DMS153 treated with DMSO at 0.1 percent for 48 hours (cell line): Measurements from ENCODE around the gene KRTAP10-11.
"Not testable (repeated sequence)": the region's sequence is repeated elsewhere in the genome, so short reads cannot be mapped to it uniquely, and the experiment has no call there.

ENCODE experiments used
- DNase-seq: peaks from one replicate; lab custom pipeline; 2025; ENCODE audit not compliant: unreplicated experiment; lab: John Stamatoyannopoulos, UW

Gene KRTAP10-11, protein sequence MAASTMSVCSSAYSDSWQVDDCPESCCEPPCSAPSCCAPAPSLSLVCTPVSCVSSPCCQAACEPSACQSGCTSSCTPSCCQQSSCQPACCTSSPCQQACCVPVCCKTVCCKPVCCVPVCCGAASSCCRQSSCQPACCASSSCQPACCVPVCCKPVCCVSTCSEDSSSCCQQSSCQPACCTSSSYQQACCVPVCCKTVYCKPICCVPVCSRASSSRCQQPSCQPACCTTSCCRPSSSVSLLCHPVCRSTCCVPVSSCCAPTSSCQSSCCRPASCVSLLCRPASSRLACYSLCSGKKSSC

DNA sequence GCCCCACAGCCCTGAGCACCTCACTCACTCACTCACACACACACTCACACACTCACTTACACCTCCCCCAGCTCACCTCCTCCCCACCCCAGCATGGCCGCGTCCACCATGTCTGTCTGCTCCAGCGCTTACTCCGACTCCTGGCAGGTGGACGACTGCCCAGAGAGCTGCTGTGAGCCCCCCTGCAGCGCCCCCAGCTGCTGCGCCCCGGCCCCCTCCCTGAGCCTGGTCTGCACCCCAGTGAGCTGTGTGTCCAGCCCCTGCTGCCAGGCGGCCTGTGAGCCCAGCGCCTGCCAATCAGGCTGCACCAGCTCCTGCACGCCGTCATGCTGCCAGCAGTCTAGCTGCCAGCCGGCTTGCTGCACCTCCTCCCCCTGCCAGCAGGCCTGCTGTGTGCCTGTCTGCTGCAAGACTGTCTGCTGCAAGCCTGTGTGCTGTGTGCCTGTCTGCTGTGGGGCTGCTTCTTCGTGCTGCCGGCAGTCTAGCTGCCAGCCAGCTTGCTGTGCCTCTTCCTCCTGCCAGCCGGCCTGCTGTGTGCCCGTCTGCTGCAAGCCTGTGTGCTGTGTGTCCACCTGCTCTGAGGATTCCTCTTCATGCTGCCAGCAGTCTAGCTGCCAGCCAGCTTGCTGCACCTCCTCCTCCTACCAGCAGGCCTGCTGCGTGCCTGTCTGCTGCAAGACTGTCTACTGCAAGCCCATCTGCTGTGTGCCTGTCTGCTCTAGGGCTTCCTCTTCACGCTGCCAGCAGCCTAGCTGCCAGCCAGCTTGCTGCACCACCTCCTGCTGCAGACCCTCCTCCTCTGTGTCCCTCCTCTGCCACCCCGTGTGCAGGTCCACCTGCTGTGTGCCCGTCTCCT lies at the start of gene KRTAP10-11:
Gene KRTAP10-11 (plus strand): TSS at position 49 of the 856 bp plus-strand sequence. CDS start 45 bp downstream, at position 94.
- not testable (repeated sequence) for DNase-seq

DNA sequence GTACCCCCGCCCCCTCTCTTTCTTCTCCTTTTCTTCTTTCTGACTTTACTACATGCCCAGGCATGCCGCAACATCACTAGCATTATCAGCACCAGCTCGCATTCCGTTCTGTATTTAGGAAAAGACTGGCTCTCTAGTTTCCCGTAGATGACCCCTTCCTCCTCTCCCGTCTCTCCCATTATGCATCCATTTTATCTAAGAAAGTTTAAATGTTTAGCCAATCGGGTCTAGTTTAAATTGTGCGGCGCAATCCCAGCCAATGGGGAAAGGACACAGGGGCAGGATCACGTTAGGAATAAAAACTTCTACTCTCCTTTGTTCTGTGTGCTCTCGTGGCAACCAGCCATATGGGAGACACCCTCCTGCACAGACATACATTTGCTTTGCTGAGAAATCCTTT lies 48.2 kb upstream of the KRTAP10-11 start:
- no peak for DNase-seq

DNA sequence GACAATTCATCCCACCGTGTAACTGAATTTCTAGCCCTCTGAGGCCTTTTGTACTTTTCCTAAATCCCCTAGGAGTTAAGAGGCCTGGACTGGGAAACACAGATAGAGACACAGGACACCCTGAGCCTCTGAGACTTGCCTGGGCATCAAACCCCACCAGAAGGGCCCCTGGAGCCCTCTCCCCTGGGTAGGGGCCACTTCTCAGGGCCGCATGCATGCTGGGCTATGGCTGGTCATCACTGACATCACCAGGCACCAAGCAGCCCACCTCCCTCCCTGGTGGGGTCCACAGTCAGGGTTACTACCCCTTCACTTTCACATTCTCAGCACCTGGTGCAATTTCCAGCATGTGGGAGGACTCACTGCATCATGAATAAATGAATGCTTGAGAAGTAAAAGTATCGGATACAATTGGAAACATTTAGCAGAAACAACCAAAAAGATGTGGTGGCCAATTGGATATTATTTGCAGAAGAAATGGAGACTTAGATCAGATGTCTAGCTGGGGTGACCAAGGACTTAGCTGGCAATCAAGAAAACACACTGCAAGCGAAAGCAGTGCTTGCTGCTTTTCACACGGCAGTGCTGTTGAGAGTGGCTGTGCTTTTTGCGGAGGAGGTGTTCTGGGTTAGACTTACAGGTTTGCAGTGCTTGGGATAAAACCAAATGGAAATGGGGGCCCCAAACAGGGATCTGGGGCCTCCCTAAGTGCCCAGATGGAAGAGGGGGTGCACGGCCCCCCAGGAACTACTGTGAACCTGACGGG lies 46.8 kb upstream of the KRTAP10-11 start:
- DNase-seq: no peak

DNA sequence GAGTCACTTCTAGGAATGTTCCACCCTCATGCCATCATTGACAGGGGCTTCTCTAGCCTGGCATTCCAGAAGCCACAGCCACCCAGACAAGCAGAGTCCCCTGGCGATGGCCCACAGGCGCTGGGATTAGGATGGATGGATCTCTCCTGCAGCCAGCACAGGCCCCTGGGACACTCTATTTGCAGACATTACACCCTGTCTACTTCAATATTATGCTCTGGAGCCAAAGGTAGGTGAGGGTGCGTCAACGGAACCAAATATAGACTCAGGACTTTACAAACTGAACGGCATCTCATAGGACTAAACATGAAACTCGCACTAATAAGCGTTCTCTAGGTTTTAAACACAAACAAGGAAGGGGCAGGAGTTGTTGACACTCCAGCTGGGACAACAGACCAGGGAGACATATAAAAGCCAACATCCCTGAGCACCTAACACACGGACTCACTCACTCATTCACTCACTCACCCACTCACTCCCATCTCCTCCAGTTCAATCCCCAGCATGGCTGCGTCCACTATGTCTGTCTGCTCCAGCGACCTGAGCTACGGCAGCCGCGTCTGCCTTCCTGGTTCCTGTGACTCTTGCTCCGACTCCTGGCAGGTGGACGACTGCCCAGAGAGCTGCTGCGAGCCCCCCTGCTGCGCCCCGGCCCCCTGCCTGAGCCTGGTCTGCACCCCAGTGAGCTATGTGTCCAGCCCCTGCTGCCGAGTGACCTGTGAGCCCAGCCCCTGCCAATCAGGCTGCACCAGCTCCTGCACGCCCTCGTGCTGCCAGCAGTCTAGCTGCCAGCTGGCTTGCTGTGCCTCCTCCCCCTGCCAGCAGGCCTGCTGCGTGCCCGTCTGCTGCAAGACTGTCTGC lies 45.9 kb upstream of the KRTAP10-11 start, which contains the start of gene KRTAP10-7:
Gene KRTAP10-7 (plus strand): TSS at position 480 of the 861 bp plus-strand sequence. CDS start 25 bp downstream, at position 505.
- not testable (repeated sequence) for DNase-seq

DNA sequence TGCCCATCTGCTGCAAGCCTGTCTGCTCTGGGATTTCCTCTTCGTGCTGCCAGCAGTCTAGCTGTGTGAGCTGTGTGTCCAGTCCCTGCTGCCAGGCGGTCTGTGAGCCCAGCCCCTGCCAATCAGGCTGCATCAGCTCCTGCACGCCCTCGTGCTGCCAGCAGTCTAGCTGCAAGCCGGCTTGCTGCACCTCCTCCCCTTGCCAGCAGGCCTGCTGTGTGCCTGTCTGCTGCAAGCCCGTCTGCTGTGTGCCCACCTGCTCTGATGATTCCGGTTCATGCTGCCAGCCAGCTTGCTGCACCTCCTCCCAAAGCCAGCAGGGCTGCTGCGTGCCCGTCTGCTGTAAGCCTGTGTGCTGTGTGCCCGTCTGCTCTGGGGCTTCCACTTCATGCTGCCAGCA lies 45.1 kb upstream of the KRTAP10-11 start:
- not testable (repeated sequence) for DNase-seq

DNA sequence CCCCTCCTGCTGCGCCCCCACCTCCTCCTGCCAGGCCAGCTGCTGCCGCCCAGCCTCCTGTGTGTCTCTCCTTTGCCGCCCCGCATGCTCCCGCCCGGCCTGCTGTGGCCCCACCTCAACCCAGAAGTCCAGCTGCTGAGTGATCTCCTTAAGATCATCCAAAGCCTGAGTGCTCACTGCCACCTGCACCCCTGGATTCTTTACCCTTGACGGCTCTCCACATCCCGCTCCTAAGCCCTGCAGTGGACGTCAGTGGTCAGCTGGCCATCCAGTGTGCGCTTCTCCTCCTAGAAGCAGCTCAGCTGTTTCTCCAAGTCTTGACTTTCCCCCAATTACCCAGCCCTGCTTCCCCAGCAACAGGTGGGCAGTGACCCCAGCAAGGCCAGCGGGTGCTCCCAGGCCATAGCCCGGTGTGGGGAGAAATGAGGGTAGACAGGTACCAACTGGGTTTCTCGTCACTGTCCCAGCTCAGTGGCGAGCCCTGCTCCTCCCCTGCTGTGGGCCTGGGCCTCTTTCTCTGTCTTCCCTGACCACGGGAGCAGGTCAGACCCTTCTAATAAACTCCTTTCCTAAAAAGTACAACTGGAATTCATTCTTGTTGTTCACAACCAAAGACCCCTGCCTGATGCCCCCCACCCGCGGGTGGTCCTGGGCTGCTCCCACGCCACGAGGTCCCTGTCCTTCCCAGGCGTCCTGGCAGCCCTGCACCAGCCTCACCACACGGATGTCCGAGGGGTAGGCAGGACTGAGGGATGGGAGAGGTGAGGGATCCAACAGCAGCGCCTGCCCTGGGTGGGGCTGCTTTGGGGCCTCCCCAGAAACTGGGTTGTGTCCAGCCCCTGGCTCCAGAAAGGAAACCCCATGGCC lies 44.4 kb upstream of the KRTAP10-11 start:
- no peak for DNase-seq

DNA sequence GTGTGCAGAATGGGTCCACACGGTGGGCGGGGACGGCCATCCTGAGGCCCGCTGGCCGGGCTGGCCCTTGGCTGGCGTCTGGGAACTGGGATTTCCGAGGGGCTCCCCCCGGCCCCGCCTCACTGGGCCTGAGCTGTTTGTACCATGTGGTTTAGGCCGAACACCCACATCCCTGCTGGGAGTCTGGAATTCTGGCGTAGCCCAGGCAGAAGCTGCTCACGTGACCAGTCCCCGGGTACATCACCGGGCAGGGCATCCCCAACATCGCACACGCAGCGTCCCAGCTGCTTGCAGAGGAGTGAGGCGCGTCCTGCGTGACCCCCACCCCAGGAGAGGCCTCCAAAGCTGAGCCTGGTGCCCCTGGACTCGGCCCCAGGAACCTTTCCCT lies 43.8 kb upstream of the KRTAP10-11 start:
- no peak for DNase-seq

DNA sequence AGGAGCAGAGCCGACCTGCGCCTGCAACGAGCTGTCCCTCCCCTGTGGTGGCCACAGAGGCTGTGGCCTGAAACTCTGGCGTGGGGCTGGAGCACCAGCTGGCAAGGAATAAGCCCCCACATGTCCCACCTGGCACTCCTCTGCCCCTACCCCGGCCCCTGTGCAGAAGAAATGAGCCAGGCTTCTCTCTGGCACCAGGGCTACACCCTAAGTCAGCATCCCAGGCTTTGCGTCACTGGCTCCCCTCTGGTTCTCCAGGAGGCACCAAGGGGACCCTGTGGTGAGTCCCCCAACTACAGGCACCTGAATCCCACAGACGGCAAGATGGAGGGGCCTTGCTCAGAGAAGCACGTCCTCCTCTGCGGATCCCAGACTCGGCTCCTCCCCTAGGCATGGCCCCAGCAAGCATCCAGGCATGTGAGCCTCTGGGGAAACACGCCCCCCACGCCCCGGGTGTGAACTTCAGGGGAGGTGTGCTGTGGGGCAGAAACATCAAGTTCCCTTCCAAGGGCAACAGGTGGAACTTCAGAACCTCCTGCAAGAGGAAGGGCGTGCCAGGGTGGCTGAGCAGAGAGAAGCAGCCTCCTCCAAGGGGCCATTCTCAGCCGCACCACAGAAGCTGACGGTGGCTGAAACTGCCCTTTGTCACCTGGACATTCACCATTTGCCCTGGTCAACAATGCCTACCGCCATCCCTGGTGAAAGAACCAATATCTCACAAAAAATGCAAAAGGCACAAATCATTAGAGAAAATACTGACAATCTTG lies 42.9 kb upstream of the KRTAP10-11 start:
- no peak for DNase-seq

DNA sequence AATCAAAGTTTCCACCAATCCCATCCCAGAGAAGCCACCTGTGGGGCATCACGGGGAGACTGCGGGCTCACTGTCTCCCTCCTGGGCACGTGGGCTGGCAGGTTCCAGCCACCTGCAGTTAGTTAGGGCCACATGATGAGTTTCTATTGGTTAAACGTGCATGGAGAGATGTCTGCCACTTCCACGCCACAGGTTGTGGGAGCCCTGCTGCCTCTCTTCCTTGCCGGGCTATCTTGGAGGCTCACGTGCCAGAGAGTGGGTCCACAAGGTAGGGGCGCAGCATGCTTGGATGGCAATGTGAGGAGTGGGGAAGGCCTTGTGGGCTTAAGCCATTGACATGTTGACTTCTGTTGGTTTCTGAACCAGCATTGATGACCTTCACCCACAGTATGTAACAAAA lies 42.3 kb upstream of the KRTAP10-11 start:
- no peak for DNase-seq

DNA sequence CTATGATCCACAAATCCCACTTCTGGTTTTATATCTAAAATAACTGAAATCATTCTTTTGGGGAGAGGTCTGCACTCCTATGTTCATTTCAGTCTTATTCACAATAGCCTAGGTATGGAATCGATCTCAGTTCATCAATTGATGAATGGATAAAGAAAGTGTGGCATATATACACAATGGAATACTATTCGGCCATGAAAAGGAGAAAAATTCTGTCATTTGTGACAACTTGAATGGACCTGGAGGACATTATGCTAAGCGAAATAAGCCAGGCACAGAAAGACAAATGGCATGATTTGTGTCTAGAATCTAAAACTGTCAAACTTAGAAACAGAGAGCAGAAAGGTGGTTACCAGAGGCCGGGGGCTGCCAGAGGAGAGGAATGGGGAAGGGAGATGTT lies 39.7 kb upstream of the KRTAP10-11 start:
- no peak for DNase-seq

DNA sequence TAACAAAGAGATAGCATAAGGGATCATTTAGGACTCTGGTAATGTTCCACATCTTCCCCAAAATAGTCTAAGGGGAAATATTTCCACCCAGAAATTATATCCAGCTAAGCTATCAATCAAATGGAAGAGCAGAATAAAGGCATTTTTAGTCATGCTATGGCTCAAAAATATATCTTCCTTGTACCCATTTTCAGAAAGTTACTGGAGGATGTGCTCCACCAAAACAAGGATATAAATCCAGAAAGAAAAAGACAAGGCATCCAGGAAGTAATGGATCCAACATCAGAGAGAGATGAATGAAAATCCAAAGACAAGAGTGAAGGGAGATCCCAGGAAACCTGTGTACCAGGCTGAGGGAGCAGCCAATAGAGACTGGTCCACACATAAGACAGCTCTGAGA lies 37.0 kb upstream of the KRTAP10-11 start:
- no peak for DNase-seq

DNA sequence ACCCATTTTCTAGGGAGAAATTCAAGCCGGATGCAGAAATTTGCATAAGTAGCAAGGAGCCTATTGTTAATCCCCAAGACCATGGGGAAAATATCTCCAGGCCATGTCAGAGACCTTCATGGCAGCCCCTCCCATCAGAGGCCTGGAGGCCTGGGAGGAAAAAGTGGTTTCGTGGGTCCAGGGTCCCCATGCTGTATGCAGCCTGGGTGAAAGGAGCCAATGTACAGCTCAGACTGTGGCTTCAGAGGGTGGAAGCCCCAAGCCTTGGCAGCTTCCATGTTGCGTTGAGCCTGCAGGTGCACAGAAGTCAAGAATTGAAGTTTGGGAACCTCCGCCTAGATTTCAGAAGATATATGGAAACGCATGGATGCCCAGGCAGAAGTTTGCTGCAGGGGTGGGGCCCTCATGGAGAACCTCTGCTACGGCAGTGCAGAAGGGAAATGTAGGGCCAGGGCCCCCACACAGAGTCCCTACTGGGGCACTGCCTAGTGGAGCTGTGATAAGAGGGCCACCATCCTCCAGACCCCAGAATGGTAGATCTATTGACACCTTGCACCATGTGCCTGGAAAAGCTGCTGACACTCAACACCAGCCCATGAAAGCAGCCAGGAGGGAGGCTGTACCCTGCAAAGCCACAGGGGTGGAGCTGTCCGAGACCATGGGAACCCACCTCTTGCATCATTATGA lies 35.9 kb upstream of the KRTAP10-11 start:
- DNase-seq: not testable (repeated sequence)

DNA sequence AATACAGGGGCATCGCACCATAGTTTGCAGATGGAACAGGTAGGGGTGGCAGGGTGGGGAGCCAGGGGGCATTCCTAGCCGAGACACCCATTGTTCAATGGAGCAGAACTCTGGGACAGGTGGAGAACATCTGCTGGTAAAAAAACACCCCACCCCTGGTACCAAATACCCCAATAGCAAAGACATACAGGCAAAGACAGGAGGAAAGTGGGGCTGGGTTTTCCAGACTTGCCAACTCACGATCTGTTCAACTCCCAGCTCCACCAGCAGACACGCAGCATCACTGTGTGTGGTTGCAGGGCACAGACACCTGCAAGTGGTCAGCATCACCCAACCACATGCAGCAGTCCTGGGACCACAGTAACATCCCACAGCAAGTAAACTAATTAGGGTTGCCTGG lies 34.7 kb upstream of the KRTAP10-11 start:
- DNase-seq: no peak

DNA sequence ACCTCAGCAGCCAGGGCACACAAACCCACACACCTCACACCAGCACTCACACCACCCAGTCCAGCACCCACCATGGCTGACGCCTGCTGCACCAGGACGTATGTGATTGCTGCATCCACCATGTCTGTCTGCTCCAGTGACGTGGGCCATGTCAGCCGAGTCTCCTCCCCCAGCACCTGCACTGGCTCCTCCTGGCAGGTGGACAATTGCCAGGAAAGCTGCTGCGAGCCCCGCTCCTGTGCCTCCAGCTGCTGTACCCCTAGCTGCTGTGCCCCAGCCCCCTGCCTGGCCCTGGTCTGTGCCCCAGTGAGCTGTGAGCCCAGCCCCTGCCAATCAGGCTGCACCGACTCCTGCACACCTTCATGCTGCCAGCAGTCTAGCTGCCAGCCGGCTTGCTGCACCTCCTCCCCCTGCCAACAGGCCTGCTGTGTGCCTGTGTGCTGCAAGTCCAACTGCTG lies 34.2 kb upstream of the KRTAP10-11 start, which contains the start of gene KRTAP10-8:
Gene KRTAP10-8 (plus strand): TSS at position 51 of the 458 bp plus-strand sequence. CDS start 22 bp downstream, at position 73.
- DNase-seq: no peak

DNA sequence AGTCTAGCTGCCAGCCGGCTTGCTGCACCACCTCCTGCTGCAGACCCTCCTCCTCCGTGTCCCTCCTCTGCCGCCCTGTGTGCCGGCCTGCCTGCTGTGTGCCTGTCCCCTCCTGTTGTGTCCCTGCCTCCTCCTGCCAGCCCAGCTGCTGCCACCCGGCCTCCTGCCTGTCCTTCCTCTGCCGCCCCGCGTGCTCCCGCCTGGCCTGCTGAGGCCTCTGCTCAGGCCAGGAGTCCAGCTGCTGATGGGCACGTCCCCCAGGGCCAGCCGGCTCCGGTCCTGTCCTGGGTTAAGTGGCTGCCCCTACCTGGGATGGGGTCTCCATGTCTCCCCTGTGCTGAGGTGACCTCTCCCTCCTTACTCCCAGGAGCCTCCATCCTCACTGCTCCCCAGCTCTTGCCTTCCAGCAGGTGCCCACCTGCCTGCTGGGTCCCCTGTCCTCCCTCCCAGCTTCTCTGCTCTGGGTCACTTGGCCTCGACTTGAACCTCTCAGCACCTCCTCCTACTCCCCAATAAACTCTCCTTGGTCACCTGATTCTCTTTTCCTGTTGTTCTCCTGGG lies 33.5 kb upstream of the KRTAP10-11 start:
- DNase-seq: no peak

DNA sequence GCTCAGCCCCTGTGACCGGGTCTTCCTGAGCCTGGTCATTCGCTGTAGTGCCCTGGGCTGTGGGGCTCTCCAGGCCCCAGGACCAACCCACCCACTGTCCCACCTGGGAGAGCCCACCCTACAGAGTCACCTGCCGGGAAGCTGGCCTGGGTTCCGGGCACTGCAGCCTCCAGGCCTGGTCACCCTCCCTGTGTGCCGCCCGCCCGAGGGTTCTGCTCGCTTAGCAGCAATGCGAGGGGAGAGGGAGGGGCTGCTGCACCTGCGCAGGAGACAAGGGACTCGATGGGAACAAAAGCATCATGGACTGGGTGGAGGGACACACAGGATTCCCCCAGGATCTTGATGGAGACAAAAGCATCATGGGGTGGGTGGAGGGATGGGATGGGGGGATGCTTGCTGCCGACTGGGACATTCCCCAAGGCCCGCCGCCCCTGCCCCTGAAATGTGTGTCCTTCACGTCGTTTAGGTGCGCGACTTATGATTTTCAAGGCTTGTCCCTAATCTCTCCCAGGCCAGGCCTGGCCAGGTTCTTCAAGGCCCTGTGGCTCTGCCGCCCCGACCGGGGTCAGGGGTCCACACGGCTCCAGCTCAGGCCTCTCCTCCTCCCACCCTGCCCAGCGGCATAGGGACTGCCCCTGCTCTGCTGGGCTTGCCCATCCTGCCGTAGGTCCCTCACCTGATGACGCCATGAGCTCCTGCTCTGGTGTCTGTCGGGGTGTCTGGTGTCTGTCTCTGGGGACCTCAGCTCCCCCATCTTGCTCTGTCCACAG lies 32.6 kb upstream of the KRTAP10-11 start:
- no peak for DNase-seq

DNA sequence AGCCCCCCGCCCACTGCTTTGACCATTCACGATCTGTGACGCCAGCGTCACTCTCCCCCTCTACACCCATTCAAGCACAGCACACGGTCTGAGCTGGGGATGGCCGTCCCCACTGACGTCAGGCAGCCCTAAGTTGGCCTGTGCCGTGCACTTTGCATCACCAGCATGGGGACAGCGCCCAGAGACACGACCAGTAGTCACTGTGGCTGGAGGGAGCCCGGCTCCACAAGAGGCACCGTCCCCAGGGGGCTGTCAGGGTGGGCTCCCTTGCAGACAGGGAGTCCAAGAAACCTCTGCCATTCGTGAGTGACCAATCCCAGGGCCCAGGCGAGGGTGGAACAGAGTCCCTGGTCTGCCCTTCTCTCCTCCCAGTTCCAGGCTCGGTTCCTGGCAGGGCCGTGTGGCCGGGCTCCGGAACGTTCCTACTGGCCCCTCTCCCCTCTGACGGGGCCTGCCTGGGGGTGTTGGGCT lies 32.0 kb upstream of the KRTAP10-11 start:
- no peak for DNase-seq
